Effector memory CD4-positive, alpha-beta T cell (primary cell): ENCODE results near the gene ARHGAP4.

ENCODE experiments used
- DNase-seq, 3 donors: peaks; one replicate each; pipeline ENCODE4 v3.0.0-alpha.2; 2020
- H3K27ac ChIP-seq: 2 replicates; pipeline ENCODE4 v1.7.0; 2013; ENCODE audit warnings: mild to moderate bottlenecking, low read length, moderate library complexity; ENCODE audit not compliant: insufficient read depth, poor library complexity, severe bottlenecking
- H3K27me3 ChIP-seq: replicated peaks from 2 replicates; pipeline ENCODE4 v1.7.0; 2013; ENCODE audit warnings: mild to moderate bottlenecking, low read length; ENCODE audit not compliant: insufficient read depth, control insufficient read depth, poor library complexity, severe bottlenecking
- H3K36me3 ChIP-seq: 2 replicates; pipeline ENCODE4 v1.7.0; 2013; ENCODE audit warnings: mild to moderate bottlenecking, low read length, moderate library complexity; ENCODE audit not compliant: control insufficient read depth, insufficient read depth
- H3K4me1 ChIP-seq: 2 replicates; pipeline ENCODE4 v1.7.0; 2013; ENCODE audit warnings: low read length, mild to moderate bottlenecking; ENCODE audit not compliant: control insufficient read depth, insufficient read depth, poor library complexity, severe bottlenecking
- H3K4me3 ChIP-seq: 2 replicates; pipeline ENCODE4 v1.7.0; 2013; ENCODE audit warnings: low read length, low read depth, mild to moderate bottlenecking; ENCODE audit not compliant: insufficient read depth, poor library complexity, severe bottlenecking
- H3K9me3 ChIP-seq: 2 replicates; pipeline ENCODE4 v1.7.0; 2013; ENCODE audit warnings: mild to moderate bottlenecking, low read length, moderate library complexity; ENCODE audit not compliant: control insufficient read depth

Gene ARHGAP4

DNA sequence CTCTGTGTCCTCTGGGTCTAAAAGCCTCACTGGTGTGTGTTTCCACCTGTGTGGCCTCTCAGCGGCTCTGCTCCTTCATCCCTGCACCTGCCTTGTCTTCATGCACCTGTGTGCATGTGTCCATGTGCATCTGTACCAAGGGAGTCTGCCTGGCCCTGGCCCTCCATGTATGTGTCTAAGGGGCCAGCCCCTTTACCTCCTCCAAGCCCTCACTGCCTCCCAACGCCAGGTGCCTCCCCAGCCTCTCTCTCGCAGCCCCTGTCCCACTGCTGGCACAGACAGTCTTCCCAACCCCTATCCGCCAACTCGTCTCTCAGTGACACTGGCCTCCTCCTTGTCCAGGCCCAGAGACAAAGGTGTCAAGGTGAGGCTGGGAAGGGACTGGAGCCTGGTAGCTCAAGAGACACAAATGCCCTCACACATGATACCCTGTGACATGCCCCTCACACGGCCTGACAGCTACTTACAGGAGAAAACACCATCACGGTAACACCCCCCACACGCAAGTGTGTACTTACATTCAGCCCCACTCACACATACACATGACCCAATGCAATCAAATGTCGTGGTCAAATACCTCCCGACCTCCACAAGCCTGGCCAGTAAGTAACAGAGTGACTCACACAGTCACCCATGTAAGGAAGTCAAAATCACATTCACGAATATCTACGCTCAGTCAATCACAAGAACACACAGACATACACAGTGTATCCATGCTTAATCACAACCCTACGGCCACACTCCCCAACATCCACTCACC, 51.5 kb downstream of the ARHGAP4 start:
- no peak for DNase-seq
- H3K27ac ChIP-seq: no peak overlapping the region
- no peaks in the 10 kb centered on the region for H3K36me3 ChIP-seq
- H3K4me3 ChIP-seq: no peak overlapping the region
- H3K27me3 ChIP-seq: peaks cover 4% of the 10 kb centered on the region
- no peaks in the 10 kb centered on the region for H3K9me3 ChIP-seq
- H3K4me1 ChIP-seq: no peaks in the 10 kb centered on the region

- Histone ChIP-seq H3K9me3 (no peaks in the 10 kb centered on the region), H3K36me3 (no peaks in the 10 kb centered on the region), H3K27ac (no peak overlapping the region), H3K4me3 (no peak overlapping the region), H3K4me1 (no peaks in the 10 kb centered on the region), H3K27me3 (peaks cover 4% of the 10 kb centered on the region)
- no peak for DNase-seq
These were observed 52.0 kb downstream of the ARHGAP4 start for GRCh38 chrX:153874085-153874365.

- H3K4me3 ChIP-seq: no peak overlapping the region
- H3K27ac ChIP-seq: no peak overlapping the region
- H3K27me3 ChIP-seq: peaks cover 4% of the 10 kb centered on the region
- DNase-seq: no peak
- no peaks in the 10 kb centered on the region for H3K36me3 ChIP-seq
- no peaks in the 10 kb centered on the region for H3K4me1 ChIP-seq
- H3K9me3 ChIP-seq: no peaks in the 10 kb centered on the region
These were observed 52.6 kb downstream of the ARHGAP4 start for GRCh38 chrX:153873282-153874084.

- Histone ChIP-seq H3K36me3 (no peaks in the 10 kb centered on the region), H3K27me3 (peaks cover 4% of the 10 kb centered on the region), H3K9me3 (no peaks in the 10 kb centered on the region), H3K4me1 (no peaks in the 10 kb centered on the region), H3K4me3 (no peak overlapping the region), H3K27ac (no peak overlapping the region)
- DNase-seq: no peak
These were observed 53.9 kb downstream of the ARHGAP4 start for GRCh38 chrX:153871946-153872878.

DNA sequence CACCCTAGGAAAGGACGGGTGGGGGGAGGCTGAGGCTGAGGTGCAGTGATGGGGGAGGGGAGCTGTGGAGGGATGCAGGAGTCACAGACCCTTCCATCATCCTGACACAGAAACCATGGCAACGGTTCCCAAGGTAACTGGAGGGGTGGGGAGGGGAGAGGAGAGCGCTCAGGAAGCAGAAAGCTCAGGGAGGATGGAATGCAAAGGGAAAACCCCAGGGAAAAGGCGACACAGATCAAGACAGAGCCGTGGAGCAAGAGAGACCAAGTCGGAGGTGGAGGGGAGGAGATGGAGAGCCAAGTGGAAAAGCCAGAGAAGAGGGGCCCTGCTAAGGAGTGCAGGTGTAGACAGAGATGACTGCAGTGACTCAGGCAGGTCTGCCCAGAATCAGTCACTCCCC, 54.6 kb downstream of the ARHGAP4 start:
- Histone ChIP-seq H3K27ac (no peak overlapping the region), H3K4me3 (no peak overlapping the region), H3K9me3 (no peaks in the 10 kb centered on the region), H3K4me1 (no peaks in the 10 kb centered on the region), H3K27me3 (peaks cover 4% of the 10 kb centered on the region), H3K36me3 (no peaks in the 10 kb centered on the region)
- no peak for DNase-seq

DNA sequence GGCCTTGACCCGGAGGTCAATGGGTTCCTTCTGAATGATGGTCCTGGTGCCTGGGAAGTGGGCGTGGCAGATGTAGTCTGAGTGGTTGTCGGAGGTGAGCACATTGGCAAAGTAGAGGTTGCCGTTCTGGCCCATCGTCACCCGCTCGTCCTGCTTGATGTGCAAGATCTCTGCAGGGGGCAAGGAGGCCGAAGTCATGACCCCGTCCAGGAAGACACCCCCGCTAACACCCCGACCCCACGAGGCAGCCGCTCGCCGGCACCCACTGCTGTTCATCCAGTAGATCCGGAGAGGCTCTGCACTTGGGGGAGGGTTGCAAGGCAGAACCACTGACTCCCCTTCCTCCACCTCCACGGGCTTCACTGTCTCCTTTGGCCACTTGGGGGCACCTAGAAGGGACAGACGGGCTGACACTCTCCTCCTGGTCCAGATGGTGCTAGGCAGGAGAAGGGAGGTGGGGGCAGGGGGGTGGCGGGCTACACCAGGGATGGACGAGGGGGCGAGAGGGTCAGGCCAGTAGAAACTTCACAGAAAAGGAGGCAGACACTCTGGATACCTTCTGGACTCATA, 55.2 kb downstream of the ARHGAP4 start:
- DNase-seq: no peak
- H3K36me3 ChIP-seq: no peaks in the 10 kb centered on the region
- H3K4me3 ChIP-seq: no peak overlapping the region
- no peaks in the 10 kb centered on the region for H3K9me3 ChIP-seq
- H3K27ac ChIP-seq: no peak overlapping the region
- H3K4me1 ChIP-seq: no peaks in the 10 kb centered on the region
- peaks cover under 1% of the 10 kb centered on the region for H3K27me3 ChIP-seq

DNA sequence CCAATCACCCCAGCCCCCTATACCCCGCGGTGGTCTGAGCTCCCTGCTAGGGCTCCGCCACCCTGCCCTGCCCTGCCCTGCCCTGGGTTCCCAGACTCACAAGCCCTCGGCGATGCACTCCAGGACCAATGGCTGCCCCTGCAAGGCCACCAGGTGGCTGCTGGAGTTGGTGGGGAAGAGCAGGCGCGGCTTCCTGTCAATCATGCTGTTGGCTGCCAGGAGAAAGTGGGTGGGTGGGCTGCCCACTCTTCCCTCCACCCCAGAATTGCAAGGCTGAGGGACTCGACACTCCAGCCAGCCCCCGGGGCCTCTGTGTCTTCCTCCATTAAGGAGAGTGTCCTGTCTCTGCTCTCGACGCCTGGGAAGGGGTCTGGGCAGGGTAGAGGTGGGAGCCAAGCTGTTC, 55.8 kb downstream of the ARHGAP4 start:
- Histone ChIP-seq H3K4me3 (no peak overlapping the region), H3K36me3 (no peaks in the 10 kb centered on the region), H3K27ac (no peak overlapping the region), H3K4me1 (no peaks in the 10 kb centered on the region), H3K9me3 (no peaks in the 10 kb centered on the region), H3K27me3 (no peaks in the 10 kb centered on the region)
- DNase-seq: no peak

GRCh38 chrX:153869473-153870287, 56.4 kb downstream of the ARHGAP4 start:
- no peak for DNase-seq
- Histone ChIP-seq H3K4me3 (no peak overlapping the region), H3K27me3 (no peaks in the 10 kb centered on the region)

More at GRCh38 chrX:153869473-153870287, 56.4 kb downstream of the ARHGAP4 start:
- Histone ChIP-seq H3K27ac (no peak overlapping the region), H3K4me1 (no peaks in the 10 kb centered on the region), H3K36me3 (no peaks in the 10 kb centered on the region), H3K9me3 (no peaks in the 10 kb centered on the region)
